Renal cortex interstitium (tissue), 15 donors: Measurements from ENCODE around the gene GALNT3. TPM values are rescaled to one million over a fixed set of nuclear protein-coding genes. Genes with fewer than 3 reads are reported as not detected.
A peak's percentile ranks its signal among the peaks of the same experiment; 100 is the strongest.

Experiments
- DNase-seq, 11 donors: peaks; one replicate each; pipeline ENCODE4 v3.0.0-alpha.2; 2013; ENCODE audit warnings: low read depth in 9 of 11, low spot score in 4 of 11; ENCODE audit errors: extremely low read depth in 1 of 11
- long read RNA-seq, 16 experiments: transcript quantifications; one replicate each; lab custom pipeline, GENCODE V29; 2026
- polyA plus RNA-seq, 3 donors: library from polyadenylated mRNA; unstranded; fragments of 120-200 nt; gene quantifications; one replicate each; pipeline ENCODE4 v1.2.1, GENCODE V29; 2013; ENCODE audit not compliant: insufficient read length in 3 of 3

The GALNT3 gene
- 10 to 100 TPM; 10.6 to 20.7 (median 14.4) TPM for polyA plus RNA-seq
- long read RNA-seq, donor 1, partial matches to known transcripts = 0 of 1 reads
- long read RNA-seq, donor 1, other reads (novel, unspliced or antisense) = 0 of 1 reads
- long read RNA-seq, donor 2, partial matches to known transcripts = 0 of 2 reads
- long read RNA-seq, donor 2, other reads (novel, unspliced or antisense) = 0 of 2 reads
- long read RNA-seq, donor 3 = 0 reads
- long read RNA-seq, donor 4, partial matches to known transcripts = 0 of 1 reads
- long read RNA-seq, donor 4, other reads (novel, unspliced or antisense) = 0 of 1 reads
- long read RNA-seq, donor 5 = 0 reads
- long read RNA-seq, donor 6, partial matches to known transcripts = 0 of 3 reads
- long read RNA-seq, donor 6, other reads (novel, unspliced or antisense) = 0 of 3 reads
- long read RNA-seq, donor 7, partial matches to known transcripts = 0 of 1 reads
- long read RNA-seq, donor 7, other reads (novel, unspliced or antisense) = 0 of 1 reads
- long read RNA-seq, donor 8, transcript GALNT3-201 (11 exons, 3,868 nt) = major isoform, 6 of 6 reads
- long read RNA-seq, donor 8, partial matches to known transcripts = 0 of 6 reads
- long read RNA-seq, donor 8, other reads (novel, unspliced or antisense) = 0 of 6 reads
- long read RNA-seq, donor 9, transcript GALNT3-201 (11 exons, 3,868 nt) = major isoform, 5 of 5 reads
- long read RNA-seq, donor 9, partial matches to known transcripts = 0 of 5 reads
- long read RNA-seq, donor 9, other reads (novel, unspliced or antisense) = 0 of 5 reads
- long read RNA-seq, donor 10, partial matches to known transcripts = 0 of 3 reads
- long read RNA-seq, donor 10, other reads (novel, unspliced or antisense) = 0 of 3 reads
- long read RNA-seq, donor 11, partial matches to known transcripts = 0 of 1 reads
- long read RNA-seq, donor 11, other reads (novel, unspliced or antisense) = 0 of 1 reads
- long read RNA-seq, donor 12, partial matches to known transcripts = 0 of 1 reads
- long read RNA-seq, donor 12, other reads (novel, unspliced or antisense) = 0 of 1 reads
- long read RNA-seq, donor 13, partial matches to known transcripts = 0 of 2 reads
- long read RNA-seq, donor 13, other reads (novel, unspliced or antisense) = 0 of 2 reads
- long read RNA-seq, donor 14, transcript GALNT3-201 (11 exons, 3,868 nt) = major isoform, 5 of 5 reads
- long read RNA-seq, donor 14, partial matches to known transcripts = 0 of 5 reads
- long read RNA-seq, donor 14, other reads (novel, unspliced or antisense) = 0 of 5 reads
- long read RNA-seq, donor 15 = 0 reads
- long read RNA-seq, donor 16, transcript GALNT3-201 (11 exons, 3,868 nt) = major isoform, 5 of 14 reads
- long read RNA-seq, donor 16, partial matches to known transcripts = 8 of 14 reads
- long read RNA-seq, donor 16, other reads (novel, unspliced or antisense) = 0 of 14 reads

GRCh38 chr2:165793779-165794535 lies at the start of gene GALNT3:
GALNT3 (minus strand) TSS chr2:165794247; CDS start chr2:165770700, 23,547 bp downstream.
- peak in 8 of 11 donors; percentile 40 to 62 (median 46) for DNase-seq

- no peak for DNase-seq
Observed at GRCh38 chr2:165843351-165843750, 49.3 kb upstream of the GALNT3 start.

GRCh38 chr2:165840333-165840958 lies 46.4 kb upstream of the GALNT3 start:
- DNase-seq = no peak

- no peak for DNase-seq
Observed at GRCh38 chr2:165839610-165840009, 45.6 kb upstream of the GALNT3 start.

GRCh38 chr2:165837122-165837521 lies 43.1 kb upstream of the GALNT3 start:
- DNase-seq = no peak

- no peak for DNase-seq
Observed at GRCh38 chr2:165835363-165835762, 41.3 kb upstream of the GALNT3 start.

- no peak for DNase-seq
Observed at GRCh38 chr2:165833156-165833555, 39.1 kb upstream of the GALNT3 start.

- no peak for DNase-seq
Observed at GRCh38 chr2:165827921-165828276, 33.9 kb upstream of the GALNT3 start.

GRCh38 chr2:165827016-165827920 lies 33.2 kb upstream of the GALNT3 start:
- no peak for DNase-seq

- DNase-seq = peak in 6 of 11 donors; percentile 5 to 11 (median 8)
Observed at GRCh38 chr2:165825041-165825440, 31.0 kb upstream of the GALNT3 start.

GRCh38 chr2:165820296-165820695 lies 26.2 kb upstream of the GALNT3 start:
- no peak for DNase-seq

- no peak for DNase-seq
Observed at GRCh38 chr2:165818920-165819319, 24.9 kb upstream of the GALNT3 start.

- DNase-seq = no peak
Observed at GRCh38 chr2:165815299-165816141, 21.5 kb upstream of the GALNT3 start.

GRCh38 chr2:165814473-165814872 lies 20.4 kb upstream of the GALNT3 start:
- no peak for DNase-seq

- no peak for DNase-seq
Observed at GRCh38 chr2:165811592-165812370, 17.7 kb upstream of the GALNT3 start.
